Thyroid gland (tissue), 4 donors: ENCODE results near the gene CCSER1.

Source experiments
- POLR2A ChIP-seq, 2 donors: fragments of 450-650 bp; IDR thresholded peaks; one replicate each; pipeline ENCODE4 v1.6.1; 2017; ENCODE audit warnings: antibody characterized with exemption in 2 of 2, mild to moderate bottlenecking in 2 of 2, moderate library complexity in 1 of 2
- TF ChIP-seq, protein P1 (sequence below), 6 experiments: fragments of 200-600 bp in 3 of 6; fragments of 450-650 bp in 3 of 6; sonication (generic) in 3 of 6; IDR thresholded peaks; one replicate each; pipeline ENCODE4 v1.5.1; 2016 to 2019; ENCODE audit warnings: antibody characterized with exemption in 6 of 6, mild to moderate bottlenecking in 2 of 6, inconsistent platforms in 1 of 6, moderate library complexity in 1 of 6

DNA sequence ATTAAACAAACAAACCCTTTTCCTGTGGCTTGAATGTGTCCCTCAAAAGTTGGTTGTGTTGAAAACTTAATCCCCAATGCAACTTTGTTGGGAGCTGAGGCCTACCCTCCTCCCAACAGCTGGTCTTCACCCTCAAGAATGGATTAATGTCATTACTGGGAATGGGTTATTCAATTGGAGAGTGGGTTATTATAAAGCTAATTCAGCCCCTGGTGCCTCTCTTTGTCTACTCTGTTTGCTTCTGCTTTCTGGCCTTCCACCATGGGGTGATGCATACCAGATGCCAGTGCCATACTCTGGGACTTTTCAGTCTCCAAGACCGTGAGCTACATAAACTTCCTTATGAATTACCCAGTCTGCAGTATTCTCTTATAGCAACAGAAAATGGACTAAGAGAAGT is 706.5 kb downstream of the CCSER1 start:
- TF ChIP-seq, protein P1, sequence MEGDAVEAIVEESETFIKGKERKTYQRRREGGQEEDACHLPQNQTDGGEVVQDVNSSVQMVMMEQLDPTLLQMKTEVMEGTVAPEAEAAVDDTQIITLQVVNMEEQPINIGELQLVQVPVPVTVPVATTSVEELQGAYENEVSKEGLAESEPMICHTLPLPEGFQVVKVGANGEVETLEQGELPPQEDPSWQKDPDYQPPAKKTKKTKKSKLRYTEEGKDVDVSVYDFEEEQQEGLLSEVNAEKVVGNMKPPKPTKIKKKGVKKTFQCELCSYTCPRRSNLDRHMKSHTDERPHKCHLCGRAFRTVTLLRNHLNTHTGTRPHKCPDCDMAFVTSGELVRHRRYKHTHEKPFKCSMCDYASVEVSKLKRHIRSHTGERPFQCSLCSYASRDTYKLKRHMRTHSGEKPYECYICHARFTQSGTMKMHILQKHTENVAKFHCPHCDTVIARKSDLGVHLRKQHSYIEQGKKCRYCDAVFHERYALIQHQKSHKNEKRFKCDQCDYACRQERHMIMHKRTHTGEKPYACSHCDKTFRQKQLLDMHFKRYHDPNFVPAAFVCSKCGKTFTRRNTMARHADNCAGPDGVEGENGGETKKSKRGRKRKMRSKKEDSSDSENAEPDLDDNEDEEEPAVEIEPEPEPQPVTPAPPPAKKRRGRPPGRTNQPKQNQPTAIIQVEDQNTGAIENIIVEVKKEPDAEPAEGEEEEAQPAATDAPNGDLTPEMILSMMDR (IDR thresholded peaks at IDR 0.05), result no peak
- TF ChIP-seq POLR2A (IDR thresholded peaks at IDR 0.05), result no peak
